Measurements from ENCODE around the gene RAB14. TPM values are rescaled to one million over a fixed set of nuclear protein-coding genes. Genes with fewer than 3 reads are reported as not detected.
"Not testable (repeated sequence)": the region's sequence is repeated elsewhere in the genome, so short reads cannot be mapped to it uniquely, and the experiment has no call there.

RAB14 gene
- total RNA-seq, 1 donor from 2014 or later = 62.0 TPM

GRCh38 chr9:121182101-121182836 lies 19.4 kb downstream of the RAB14 start:
- intact Hi-C loops (cut with micrococcal nuclease) = loop anchor here (10.0 kb wide), 1 partner anchor 47 kb away; no protein-coding TSS in a partner anchor
- H3K27me3 Mint-ChIP-seq (ENCODE audit: low read depth) = no peaks in the 10 kb centered on the region
- no peak overlapping the region for H3K4me3 Mint-ChIP-seq (ENCODE audit: low read depth)
- peaks cover 81% of the 10 kb centered on the region for H3K36me3 Mint-ChIP-seq (ENCODE audit: low read depth)
- H3K27ac Mint-ChIP-seq = no peak overlapping the region
- no peaks in the 10 kb centered on the region for H3K9me3 Mint-ChIP-seq
- peaks cover 34% of the 10 kb centered on the region for H3K4me1 Mint-ChIP-seq (ENCODE audit: low read depth)
- no peak for DNase-seq (ENCODE audit: low spot score)

GRCh38 chr9:121179930-121180681 lies 21.6 kb downstream of the RAB14 start:
- H3K36me3 Mint-ChIP-seq (ENCODE audit: low read depth) = peaks cover 84% of the 10 kb centered on the region
- H3K4me3 Mint-ChIP-seq (ENCODE audit: low read depth) = no peak overlapping the region
- no peak for DNase-seq (ENCODE audit: low spot score)
- H3K27ac Mint-ChIP-seq = no peak overlapping the region
- H3K9me3 Mint-ChIP-seq = no peaks in the 10 kb centered on the region
- H3K27me3 Mint-ChIP-seq (ENCODE audit: low read depth) = no peaks in the 10 kb centered on the region
- H3K4me1 Mint-ChIP-seq (ENCODE audit: low read depth) = peaks cover 16% of the 10 kb centered on the region
- intact Hi-C loops (cut with micrococcal nuclease) = loop anchor here (10.0 kb wide), 1 partner anchor 45 kb away; no protein-coding TSS in a partner anchor

- Mint-ChIP-seq H3K4me1 (ENCODE audit: low read depth) (peaks cover 10% of the 10 kb centered on the region), H3K36me3 (ENCODE audit: low read depth) (peaks cover 84% of the 10 kb centered on the region)
- DNase-seq (ENCODE audit: low spot score); H3K9me3 Mint-ChIP-seq; H3K27me3 Mint-ChIP-seq (ENCODE audit: low read depth); H3K27ac Mint-ChIP-seq; intact Hi-C loops (cut with micrococcal nuclease); H3K4me3 Mint-ChIP-seq (ENCODE audit: low read depth): not testable (repeated sequence)
Observed at GRCh38 chr9:121179373-121179721, 22.3 kb downstream of the RAB14 start.

- intact Hi-C loops (cut with micrococcal nuclease) = no loop called here
- no peak overlapping the region for H3K27ac Mint-ChIP-seq
- H3K4me3 Mint-ChIP-seq (ENCODE audit: low read depth) = no peak overlapping the region
- peaks cover 9% of the 10 kb centered on the region for H3K4me1 Mint-ChIP-seq (ENCODE audit: low read depth)
- H3K27me3 Mint-ChIP-seq (ENCODE audit: low read depth) = no peaks in the 10 kb centered on the region
- H3K9me3 Mint-ChIP-seq = no peaks in the 10 kb centered on the region
- peaks cover 83% of the 10 kb centered on the region for H3K36me3 Mint-ChIP-seq (ENCODE audit: low read depth)
- no peak for DNase-seq (ENCODE audit: low spot score)
Observed at GRCh38 chr9:121178676-121179372, 22.8 kb downstream of the RAB14 start.

GRCh38 chr9:121173501-121173900 lies 28.2 kb downstream of the RAB14 start:
- intact Hi-C loops (cut with micrococcal nuclease) = no loop called here
- H3K9me3 Mint-ChIP-seq = no peaks in the 10 kb centered on the region
- no peak overlapping the region for H3K27ac Mint-ChIP-seq

GRCh38 chr9:121172726-121173487 lies 28.8 kb downstream of the RAB14 start:
- no peak for DNase-seq (ENCODE audit: low spot score)
- intact Hi-C loops (cut with micrococcal nuclease) = no loop called here
- H3K4me3 Mint-ChIP-seq (ENCODE audit: low read depth) = no peak overlapping the region
- no peaks in the 10 kb centered on the region for H3K9me3 Mint-ChIP-seq
- peaks cover 92% of the 10 kb centered on the region for H3K36me3 Mint-ChIP-seq (ENCODE audit: low read depth)
- H3K27ac Mint-ChIP-seq = peak overlapping the region; percentile 22
- no peaks in the 10 kb centered on the region for H3K27me3 Mint-ChIP-seq (ENCODE audit: low read depth)
- peaks cover 10% of the 10 kb centered on the region for H3K4me1 Mint-ChIP-seq (ENCODE audit: low read depth)

More at GRCh38 chr9:121173501-121173900, 28.2 kb downstream of the RAB14 start:
- no peak for DNase-seq (ENCODE audit: low spot score)
- Mint-ChIP-seq H3K4me3 (ENCODE audit: low read depth) (no peak overlapping the region), H3K4me1 (ENCODE audit: low read depth) (peaks cover 7% of the 10 kb centered on the region), H3K27me3 (ENCODE audit: low read depth) (no peaks in the 10 kb centered on the region), H3K36me3 (ENCODE audit: low read depth) (peaks cover 92% of the 10 kb centered on the region)

- Mint-ChIP-seq H3K4me1 (ENCODE audit: low read depth) (peaks cover 11% of the 10 kb centered on the region), H3K27ac (no peak overlapping the region), H3K9me3 (no peaks in the 10 kb centered on the region), H3K36me3 (ENCODE audit: low read depth) (peaks cover 85% of the 10 kb centered on the region), H3K4me3 (ENCODE audit: low read depth) (no peak overlapping the region), H3K27me3 (ENCODE audit: low read depth) (no peaks in the 10 kb centered on the region)
- DNase-seq (ENCODE audit: low spot score) = no peak
- intact Hi-C loops (cut with micrococcal nuclease) = no loop called here
Observed at GRCh38 chr9:121171236-121171635, 30.4 kb downstream of the RAB14 start.

GRCh38 chr9:121169094-121169601 lies 32.5 kb downstream of the RAB14 start:
- Mint-ChIP-seq H3K4me1 (ENCODE audit: low read depth) (peaks cover 11% of the 10 kb centered on the region), H3K9me3 (no peaks in the 10 kb centered on the region), H3K27ac (peak overlapping the region; percentile 46), H3K27me3 (ENCODE audit: low read depth) (no peaks in the 10 kb centered on the region), H3K36me3 (ENCODE audit: low read depth) (peaks cover 77% of the 10 kb centered on the region), H3K4me3 (ENCODE audit: low read depth) (no peak overlapping the region)
- DNase-seq (ENCODE audit: low spot score) = no peak
- intact Hi-C loops (cut with micrococcal nuclease) = no loop called here

- H3K27me3 Mint-ChIP-seq (ENCODE audit: low read depth) = no peaks in the 10 kb centered on the region
- H3K36me3 Mint-ChIP-seq (ENCODE audit: low read depth) = peaks cover 73% of the 10 kb centered on the region
- H3K27ac Mint-ChIP-seq = peak overlapping the region; percentile 42
- no peak for DNase-seq (ENCODE audit: low spot score)
- no peak overlapping the region for H3K4me3 Mint-ChIP-seq (ENCODE audit: low read depth)
- H3K9me3 Mint-ChIP-seq = no peaks in the 10 kb centered on the region
- H3K4me1 Mint-ChIP-seq (ENCODE audit: low read depth) = peaks cover 11% of the 10 kb centered on the region
- intact Hi-C loops (cut with micrococcal nuclease) = no loop called here
Observed at GRCh38 chr9:121168052-121168451, 33.6 kb downstream of the RAB14 start.

- Mint-ChIP-seq H3K4me3 (ENCODE audit: low read depth) (no peak overlapping the region), H3K4me1 (ENCODE audit: low read depth) (peaks cover 11% of the 10 kb centered on the region), H3K36me3 (ENCODE audit: low read depth) (peaks cover 80% of the 10 kb centered on the region), H3K9me3 (no peaks in the 10 kb centered on the region), H3K27me3 (ENCODE audit: low read depth) (no peaks in the 10 kb centered on the region), H3K27ac (peak overlapping the region; percentile 14)
- no peak for DNase-seq (ENCODE audit: low spot score)
- intact Hi-C loops (cut with micrococcal nuclease) = no loop called here
Observed at GRCh38 chr9:121160025-121160424, 41.6 kb downstream of the RAB14 start.

GRCh38 chr9:121157939-121158338 lies 43.7 kb downstream of the RAB14 start:
- peaks cover 83% of the 10 kb centered on the region for H3K36me3 Mint-ChIP-seq (ENCODE audit: low read depth)
- intact Hi-C loops (cut with micrococcal nuclease) = loop anchor here (5.0 kb wide), 2 partner anchors 36 to 39 kb away; no protein-coding TSS in a partner anchor
- no peaks in the 10 kb centered on the region for H3K27me3 Mint-ChIP-seq (ENCODE audit: low read depth)
- DNase-seq (ENCODE audit: low spot score) = no peak
- no peak overlapping the region for H3K27ac Mint-ChIP-seq
- no peaks in the 10 kb centered on the region for H3K9me3 Mint-ChIP-seq
- H3K4me3 Mint-ChIP-seq (ENCODE audit: low read depth) = no peak overlapping the region
- peaks cover 20% of the 10 kb centered on the region for H3K4me1 Mint-ChIP-seq (ENCODE audit: low read depth)

- Mint-ChIP-seq H3K27ac (peak overlapping the region; percentile 87), H3K36me3 (ENCODE audit: low read depth) (peaks cover 84% of the 10 kb centered on the region), H3K27me3 (ENCODE audit: low read depth) (no peaks in the 10 kb centered on the region), H3K9me3 (no peaks in the 10 kb centered on the region), H3K4me3 (ENCODE audit: low read depth) (no peak overlapping the region), H3K4me1 (ENCODE audit: low read depth) (peaks cover 30% of the 10 kb centered on the region)
- intact Hi-C loops (cut with micrococcal nuclease) = loop anchor here (5.0 kb wide), 2 partner anchors 34 to 41 kb away; no protein-coding TSS in a partner anchor
- no peak for DNase-seq (ENCODE audit: low spot score)
Observed at GRCh38 chr9:121156263-121156731, 45.4 kb downstream of the RAB14 start.
